H1 (cell line): ENCODE results near the gene AFAP1L2. TPM values are rescaled to one million over a fixed set of nuclear protein-coding genes. Genes with fewer than 3 reads are reported as not detected.

Source experiments
- CTCF ChIA-PET: fragments of 300-600 bp; sonication (Branson Sonifier 250); formaldehyde crosslinking; loops from one replicate; lab custom pipeline; 2021; ENCODE audit not compliant: partially characterized antibody; lab: Charles Lee
- POLR2A ChIA-PET: fragments of 300-600 bp; sonication (Branson Sonifier 250); formaldehyde crosslinking; loops from one replicate; lab custom pipeline; 2021; ENCODE audit warnings: inconsistent platforms; ENCODE audit not compliant: partially characterized antibody; lab: Charles Lee
- DNase-seq, 2 experiments: peaks; one replicate each; pipeline versions ENCODE4 v3.0.0 to v3.0.0-alpha.2; 2010 to 2022; ENCODE audit warnings: low spot score in 2 of 2, low read depth in 1 of 2, mixed read lengths in 1 of 2
- FAIRE-seq: peaks from 2 replicates; lab custom pipeline; 2011; peaks lifted over from hg19 to GRCh38; lab: Jason Lieb, UNC
- H2AFZ ChIP-seq: 2 replicates; pipeline ENCODE4 v1.8.1; 2012; ENCODE audit warnings: low read length, inconsistent platforms
- H2AK5ac ChIP-seq: 2 replicates; pipeline ENCODE4 v1.6.1; 2013; ENCODE audit warnings: low read depth, low read length
- H2BK120ac ChIP-seq: replicated peaks from 2 replicates; pipeline ENCODE3; 2013; ENCODE audit warnings: low read depth, low read length, inconsistent platforms
- H2BK12ac ChIP-seq: 2 replicates; pipeline ENCODE4 v1.6.1; 2013; ENCODE audit warnings: low read depth, low read length
- H2BK15ac ChIP-seq: 2 replicates; pipeline ENCODE4 v1.6.1; 2013; ENCODE audit warnings: low read length
- H2BK20ac ChIP-seq: 2 replicates; pipeline ENCODE4 v1.6.1; 2013; ENCODE audit warnings: low read length
- H2BK5ac ChIP-seq: 2 replicates; pipeline ENCODE4 v1.6.1; 2013; ENCODE audit warnings: low read depth, low read length
- H3K14ac ChIP-seq: 2 replicates; pipeline ENCODE4 v1.6.1; 2013; ENCODE audit warnings: inconsistent platforms; ENCODE audit not compliant: insufficient read length
- H3K18ac ChIP-seq: 2 replicates; pipeline ENCODE4 v1.6.1; 2013; ENCODE audit warnings: low read length; ENCODE audit errors: extremely low read depth
- H3K23ac ChIP-seq: 2 replicates; pipeline ENCODE4 v1.6.1; 2013; ENCODE audit warnings: inconsistent platforms; ENCODE audit not compliant: insufficient read length
- H3K23me2 ChIP-seq: 2 replicates; pipeline ENCODE4 v1.6.1; 2013; ENCODE audit warnings: low read depth, low read length
- H3K27ac ChIP-seq: 2 replicates; pipeline ENCODE4 v1.6.1; 2011; ENCODE audit warnings: low read depth, low read length, inconsistent platforms
- H3K27me3 ChIP-seq, 4 experiments: replicated peaks in 1 of 4; 1 replicate in 1 of 4; 2 replicates in 3 of 4; pipeline versions ENCODE4 v1.6.1 to v1.8.1; 2011 to 2013; ENCODE audit warnings: low read length in 3 of 4, mild to moderate bottlenecking in 3 of 4, inconsistent platforms in 2 of 4, mixed read lengths in 2 of 4, moderate library complexity in 1 of 4; ENCODE audit not compliant: control insufficient read depth in 3 of 4, insufficient read depth in 3 of 4; ENCODE audit errors: extremely low read depth in 1 of 4
- H3K36me3 ChIP-seq, 4 experiments: 2 replicates each; pipeline versions ENCODE4 v1.6.1 to v1.8.1; 2011 to 2013; ENCODE audit warnings: mild to moderate bottlenecking in 4 of 4, low read length in 3 of 4, moderate library complexity in 2 of 4, control low read depth in 1 of 4, inconsistent platforms in 1 of 4; ENCODE audit not compliant: insufficient read depth in 4 of 4, control insufficient read depth in 2 of 4
- H3K4ac ChIP-seq: replicated peaks from 2 replicates; pipeline ENCODE3; 2013; ENCODE audit warnings: low read length, low read depth, mixed read lengths, inconsistent platforms; ENCODE audit not compliant: insufficient read length
- H3K4me1 ChIP-seq, 4 experiments: replicated peaks in 1 of 4; 1 replicate in 1 of 4; 2 replicates in 3 of 4; pipeline versions ENCODE4 v1.6.1 to v1.8.1; 2011 to 2013; ENCODE audit warnings: low read length in 3 of 4, inconsistent platforms in 2 of 4, mixed read lengths in 1 of 4; ENCODE audit not compliant: insufficient read depth in 4 of 4, control insufficient read depth in 3 of 4
- H3K4me2 ChIP-seq, 2 experiments: 2 replicates each; pipeline versions ENCODE4 v1.6.1 to v1.8.1; 2011 to 2013; ENCODE audit warnings: low read depth in 2 of 2, low read length in 2 of 2, control low read depth in 1 of 2, inconsistent platforms in 1 of 2, mild to moderate bottlenecking in 1 of 2; ENCODE audit not compliant: insufficient read depth in 1 of 2
- H3K4me3 ChIP-seq, 4 experiments: fragments of 200-600, 300-600 bp in 1 of 4; sonication (generic), shearing (Covaris generic), sonication (Bioruptor Twin) in 1 of 4; 2 replicates each; pipeline versions ENCODE4 v1.5.1 to v1.8.1; 2011 to 2016; ENCODE audit warnings: low read length in 4 of 4, low read depth in 3 of 4, control low read depth in 2 of 4, inconsistent platforms in 2 of 4, mild to moderate bottlenecking in 2 of 4, mixed read lengths in 1 of 4, moderate library complexity in 1 of 4; ENCODE audit not compliant: insufficient read depth in 2 of 4; ENCODE audit errors: extremely low read depth in 1 of 4
- H3K56ac ChIP-seq: replicated peaks from 2 replicates; pipeline ENCODE3; 2013; ENCODE audit warnings: low read depth, mild to moderate bottlenecking, mixed read lengths, low read length, inconsistent platforms; ENCODE audit not compliant: insufficient read length
- H3K79me1 ChIP-seq: 2 replicates; pipeline ENCODE4 v1.6.1; 2013; ENCODE audit warnings: low read depth, low read length, control low read depth
- H3K79me2 ChIP-seq, 2 experiments: 2 replicates each; pipeline versions ENCODE4 v1.6.1 to v1.8.1; 2012 to 2013; ENCODE audit warnings: low read length in 2 of 2, mild to moderate bottlenecking in 2 of 2, inconsistent platforms in 1 of 2; ENCODE audit not compliant: insufficient read depth in 2 of 2, control insufficient read depth in 1 of 2
- H3K9ac ChIP-seq, 4 experiments: replicated peaks in 1 of 4; 1 replicate in 1 of 4; 2 replicates in 3 of 4; pipeline versions ENCODE4 v1.6.1 to v1.8.1; 2011 to 2013; ENCODE audit warnings: low read depth in 3 of 4, low read length in 3 of 4, control low read depth in 2 of 4, mild to moderate bottlenecking in 2 of 4, moderate library complexity in 2 of 4, inconsistent platforms in 1 of 4; ENCODE audit errors: extremely low read depth in 1 of 4
- H3K9me3 ChIP-seq, 2 experiments: 2 replicates each; pipeline versions ENCODE4 v1.6.1 to v1.8.1; 2012 to 2013; ENCODE audit warnings: mild to moderate bottlenecking in 2 of 2, moderate library complexity in 2 of 2, control low read depth in 1 of 2, inconsistent platforms in 1 of 2, low read depth in 1 of 2, low read length in 1 of 2, mixed read lengths in 1 of 2; ENCODE audit not compliant: insufficient read depth in 2 of 2
- H4K20me1 ChIP-seq, 2 experiments: replicated peaks in 1 of 2; 2 replicates each; pipeline versions ENCODE3 to v1.8.1; 2011 to 2013; ENCODE audit warnings: inconsistent platforms in 2 of 2, low read length in 2 of 2, mild to moderate bottlenecking in 1 of 2; ENCODE audit not compliant: insufficient read depth in 2 of 2, control insufficient read depth in 1 of 2
- H4K5ac ChIP-seq: 2 replicates; pipeline ENCODE4 v1.6.1; 2013; ENCODE audit warnings: low read length, low read depth, mixed read lengths, inconsistent platforms; ENCODE audit not compliant: insufficient read length
- H4K8ac ChIP-seq: 2 replicates; pipeline ENCODE4 v1.8.0; 2013; ENCODE audit warnings: mild to moderate bottlenecking, moderate library complexity, low read length, inconsistent platforms; ENCODE audit not compliant: insufficient read depth; ENCODE audit errors: extremely low read depth
- H4K91ac ChIP-seq: replicated peaks from 2 replicates; pipeline ENCODE3; 2013; ENCODE audit warnings: low read length, mixed read lengths, inconsistent platforms; ENCODE audit not compliant: insufficient read length
- CBX8 ChIP-seq: fragments of 300-800, 300-1000 bp; sonication (generic); IDR thresholded peaks from 2 replicates; pipeline ENCODE4 v1.7.1; 2016; ENCODE audit warnings: low read depth, low read length, borderline replicate concordance
- CHD2 ChIP-seq: IDR thresholded peaks from 2 replicates; pipeline ENCODE4 v1.6.1; 2012; ENCODE audit warnings: low read length, improper control_type of control experiment
- CTBP2 ChIP-seq: IDR thresholded peaks from 2 replicates; pipeline ENCODE4 v1.7.0; 2011; ENCODE audit warnings: borderline replicate concordance, mild to moderate bottlenecking, moderate library complexity, mixed read lengths, low read length; ENCODE audit not compliant: insufficient read depth, insufficient read length
- EP300 ChIP-seq, 2 experiments: IDR thresholded peaks; 1 replicate in 1 of 2; 2 replicates in 1 of 2; pipeline ENCODE4 v1.6.1; 2011 to 2012; ENCODE audit warnings: low read depth in 2 of 2, low read length in 2 of 2, mild to moderate bottlenecking in 2 of 2, borderline replicate concordance in 1 of 2, inconsistent platforms in 1 of 2, moderate library complexity in 1 of 2
- GTF2F1 ChIP-seq: IDR thresholded peaks from 2 replicates; pipeline ENCODE4 v1.6.1; 2012; ENCODE audit warnings: low read depth, low read length, improper control_type of control experiment, borderline replicate concordance
- HDAC2 ChIP-seq, 2 experiments: fragments of 300-600 bp in 1 of 2; sonication (generic) in 1 of 2; IDR thresholded peaks; 2 replicates each; pipeline ENCODE4 v1.6.1; 2011 to 2012; ENCODE audit warnings: low read depth in 2 of 2, low read length in 2 of 2, mild to moderate bottlenecking in 2 of 2, moderate library complexity in 2 of 2, borderline replicate concordance in 1 of 2, inconsistent platforms in 1 of 2
- KDM5A ChIP-seq: fragments of 200-600 bp; IDR thresholded peaks from 2 replicates; pipeline ENCODE4 v1.7.1; 2012; ENCODE audit warnings: mild to moderate bottlenecking, low read length, inconsistent platforms, mixed read lengths
- RXRA ChIP-seq: IDR thresholded peaks from 2 replicates; pipeline ENCODE4 v1.6.1; 2011; ENCODE audit warnings: low read depth, mild to moderate bottlenecking, low read length, moderate library complexity; ENCODE audit not compliant: insufficient read depth
- SIX5 ChIP-seq: IDR thresholded peaks from 2 replicates; pipeline ENCODE4 v1.6.1; 2011; ENCODE audit warnings: mild to moderate bottlenecking, low read depth, low read length
- SP1 ChIP-seq: IDR thresholded peaks from 2 replicates; pipeline ENCODE4 v1.6.1; 2011; ENCODE audit warnings: low read depth, low read length
- YY1 ChIP-seq: IDR thresholded peaks from 2 replicates; pipeline ENCODE4 v1.6.1; 2011; ENCODE audit warnings: low read depth, mild to moderate bottlenecking, low read length
- WGBS, 2 experiments: shearing (Covaris generic) in 1 of 2; methylation state at CpG; one replicate each; pipeline versions ENCODE4 v1.1.6 to v1.1.7; 2013 to 2015; ENCODE audit warnings: low lambda C conversion rate in 2 of 2, mixed read lengths in 2 of 2, inconsistent platforms in 1 of 2, low coverage in 1 of 2, missing lambda C conversion rate in 1 of 2; ENCODE audit not compliant: insufficient replicate concordance in 2 of 2, insufficient coverage in 1 of 2, insufficient read length in 1 of 2; ENCODE audit errors: extremely low coverage in 1 of 2, missing lambda C conversion rate in 1 of 2; 5-methylcytosine and 5-hydroxymethylcytosine counted together
- polyA plus RNA-seq, 7 experiments: library from polyadenylated mRNA; depleted of rRNA in 3 of 7; stranded (reverse) in 5 of 7; unstranded in 2 of 7; fragments of >200 nt in 5 of 7; fragments of 200-250 nt in 2 of 7; gene quantifications; 1 replicate in 5 of 7; 2 replicates in 1 of 7; 4 replicates in 1 of 7; pipeline versions ENCODE4 v1.2.1 to v1.2.3, GENCODE V29; 2011 to 2013; ENCODE audit warnings: missing spikeins in 2 of 7, mixed read lengths in 2 of 7
- total RNA-seq: library from RNA; stranded (reverse); fragmentation: NEBNext Ultra II Directional; extraction: Animal tissue kit (Norgen Biotek cat#: 25700); gene quantifications from 2 replicates; pipeline ENCODE4 v1.2.1, GENCODE V29; 2021
- TF ChIP-seq, protein P1 (sequence below): IDR thresholded peaks from 2 replicates; pipeline ENCODE4 v1.6.1; 2012; ENCODE audit warnings: inconsistent platforms

AFAP1L2 gene
- total and polyA plus RNA-seq, 2 of the 8 experiments (the other 6 are each of a cell fraction or from before 2014, with no cell fraction given) = 3.9 to 6.4 TPM

DNA sequence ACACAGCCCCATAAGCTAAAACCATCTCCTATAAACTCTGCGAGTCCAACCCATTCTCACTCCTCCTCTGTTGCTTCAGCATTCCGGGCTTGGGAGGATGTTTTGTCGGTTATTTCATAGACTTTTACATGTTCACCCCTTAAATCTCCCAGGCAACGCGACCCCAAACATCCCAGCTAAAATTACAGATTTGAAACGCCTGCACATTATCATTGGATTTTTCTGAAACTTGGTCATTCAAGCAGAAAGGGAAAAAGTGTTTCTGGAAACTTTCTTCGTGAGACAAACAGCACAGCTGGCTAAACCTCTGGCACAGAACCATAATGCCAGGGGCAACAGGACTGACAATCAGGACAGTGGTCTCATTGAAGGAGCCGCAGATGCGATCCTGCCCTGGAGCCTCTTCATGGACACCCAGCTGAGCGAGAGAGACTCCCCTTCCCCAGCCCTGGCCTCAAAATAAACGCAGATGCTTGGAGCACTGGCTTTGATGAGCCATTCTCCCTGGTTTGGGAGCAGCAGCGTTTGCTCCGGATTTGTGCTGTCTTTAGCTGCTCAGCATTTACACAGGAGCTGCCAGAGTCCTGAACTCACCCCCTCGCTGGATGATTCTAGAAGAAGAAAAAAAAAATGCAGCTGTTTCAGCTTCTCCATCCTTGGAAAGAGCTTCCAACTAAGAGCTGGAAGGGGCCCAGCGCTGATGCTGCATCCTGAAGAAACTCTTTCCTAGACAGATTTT, 30.1 kb downstream of the AFAP1L2 start:
- ChIA-PET CTCF (interaction anchor here (0.6 to 15.1 kb wide), 7 partner anchors 15 to 1599 kb away, joined by 3 to 209 read pairs (median 4); no protein-coding TSS in a partner anchor), POLR2A (no interaction called here)
- Histone ChIP-seq H2AFZ (0 out of 2 replicates have a peak overlapping the region, but pooled peaks have one; percentile 57), H3K36me3 (no peaks in the 10 kb centered on the region), H3K18ac (no peak overlapping the region), H2BK5ac (no peak overlapping the region), H2BK120ac (no peak overlapping the region), H3K27me3 (no peaks in the 10 kb centered on the region), H4K5ac (no peak overlapping the region), H3K23ac (no peak overlapping the region), H3K27ac (no peak overlapping the region), H2BK12ac (no peak overlapping the region), H3K4me1 (0 out of 7 replicates have a peak, but pooled peaks cover 0 to 2% (median 0%) of the 10 kb centered on the region in 4 experiments), H4K91ac (no peak overlapping the region), H3K56ac (no peak overlapping the region), H4K20me1 (no peaks in the 10 kb centered on the region), H2AK5ac (no peak overlapping the region), H3K4me3 (no peak overlapping the region), H3K23me2 (no peaks in the 10 kb centered on the region), H3K9ac (no peak overlapping the region; a peak in 1 of 7 replicates), H2BK15ac (no peak overlapping the region), H3K4ac (no peak overlapping the region), H4K8ac (no peak overlapping the region), H2BK20ac (no peak overlapping the region), H3K9me3 (no peaks in the 10 kb centered on the region), H3K4me2 (no peak overlapping the region), H3K14ac (no peak overlapping the region), H3K79me2 (no peaks in the 10 kb centered on the region), H3K79me1 (no peaks in the 10 kb centered on the region)
- DNase-seq (no peak), FAIRE-seq (no peak)
- WGBS, 2 experiments = 83% methylated on average over 15 of the region's 15 CpGs; no CpG with 5 or more reads in 1 of the 2 experiments
- TF ChIP-seq, protein P1, sequence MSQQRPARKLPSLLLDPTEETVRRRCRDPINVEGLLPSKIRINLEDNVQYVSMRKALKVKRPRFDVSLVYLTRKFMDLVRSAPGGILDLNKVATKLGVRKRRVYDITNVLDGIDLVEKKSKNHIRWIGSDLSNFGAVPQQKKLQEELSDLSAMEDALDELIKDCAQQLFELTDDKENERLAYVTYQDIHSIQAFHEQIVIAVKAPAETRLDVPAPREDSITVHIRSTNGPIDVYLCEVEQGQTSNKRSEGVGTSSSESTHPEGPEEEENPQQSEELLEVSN = no peak
- TF ChIP-seq EP300 (IDR thresholded peaks at IDR 0.05; ENCODE audit: borderline replicate concordance in 1 of 2, low read depth in 2 of 2, low read length in 2 of 2) = no peak
- TF ChIP-seq CTBP2 = no peak
- TF ChIP-seq KDM5A = no peak
- TF ChIP-seq YY1 = no peak
- no peak for TF ChIP-seq CHD2
- TF ChIP-seq HDAC2 (IDR thresholded peaks at IDR 0.05; ENCODE audit: borderline replicate concordance in 1 of 2, low read depth in 2 of 2, low read length in 2 of 2) = no peak
- TF ChIP-seq CBX8 = no peak
- TF ChIP-seq RXRA = no peak
- TF ChIP-seq SIX5 = no peak
- TF ChIP-seq SP1 = no peak
- TF ChIP-seq GTF2F1 = no peak
